Measurements from ENCODE around the gene UNK.

DNA sequence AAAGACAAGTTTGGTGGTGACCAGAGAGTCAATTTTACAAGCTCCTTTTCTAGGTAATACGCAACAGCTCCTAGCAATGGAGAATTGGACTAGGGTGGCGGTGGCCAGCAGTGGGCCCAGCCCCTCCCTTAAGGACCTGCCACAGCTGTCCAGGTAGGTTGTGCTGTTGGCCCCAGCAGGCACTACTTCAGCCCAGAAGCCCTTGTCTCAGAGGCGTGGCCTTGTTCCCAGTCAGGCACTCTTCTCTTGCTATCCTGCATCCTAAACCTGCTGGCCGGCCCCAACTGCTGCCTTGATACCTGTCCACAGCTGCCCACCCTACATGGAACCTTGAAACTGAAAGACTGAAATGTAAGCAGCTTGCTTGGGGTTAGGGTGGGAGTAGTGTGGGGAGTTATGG is 18.6 kb upstream of the UNK start:
- TF ChIP-seq, protein P1, sequence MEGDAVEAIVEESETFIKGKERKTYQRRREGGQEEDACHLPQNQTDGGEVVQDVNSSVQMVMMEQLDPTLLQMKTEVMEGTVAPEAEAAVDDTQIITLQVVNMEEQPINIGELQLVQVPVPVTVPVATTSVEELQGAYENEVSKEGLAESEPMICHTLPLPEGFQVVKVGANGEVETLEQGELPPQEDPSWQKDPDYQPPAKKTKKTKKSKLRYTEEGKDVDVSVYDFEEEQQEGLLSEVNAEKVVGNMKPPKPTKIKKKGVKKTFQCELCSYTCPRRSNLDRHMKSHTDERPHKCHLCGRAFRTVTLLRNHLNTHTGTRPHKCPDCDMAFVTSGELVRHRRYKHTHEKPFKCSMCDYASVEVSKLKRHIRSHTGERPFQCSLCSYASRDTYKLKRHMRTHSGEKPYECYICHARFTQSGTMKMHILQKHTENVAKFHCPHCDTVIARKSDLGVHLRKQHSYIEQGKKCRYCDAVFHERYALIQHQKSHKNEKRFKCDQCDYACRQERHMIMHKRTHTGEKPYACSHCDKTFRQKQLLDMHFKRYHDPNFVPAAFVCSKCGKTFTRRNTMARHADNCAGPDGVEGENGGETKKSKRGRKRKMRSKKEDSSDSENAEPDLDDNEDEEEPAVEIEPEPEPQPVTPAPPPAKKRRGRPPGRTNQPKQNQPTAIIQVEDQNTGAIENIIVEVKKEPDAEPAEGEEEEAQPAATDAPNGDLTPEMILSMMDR (IDR thresholded peaks at IDR 0.05; ENCODE audit: poor library complexity), result no peak
- TF ChIP-seq EZH2 (IDR thresholded peaks at IDR 0.05; ENCODE audit: borderline replicate concordance), result no peak
- TF ChIP-seq EZH2phosphoT487 (IDR thresholded peaks at IDR 0.05; ENCODE audit: low read depth, severe bottlenecking, unreplicated experiment), result no peak
